C4-2B (cell line): Measurements from ENCODE around the gene ATOSB.

ENCODE experiments used
- H3K27ac ChIP-seq: fragments of 450-650 bp; 2 replicates; pipeline ENCODE4 v1.5.1; 2017
- CTCF ChIP-seq: fragments of 450-650 bp; conservative IDR thresholded peaks from 2 replicates; pipeline ENCODE4 v1.5.1; 2017; ENCODE audit warnings: mild to moderate bottlenecking
- ZFX ChIP-seq: fragments of 450-650 bp; IDR thresholded peaks from 2 replicates; pipeline ENCODE4 v1.6.1; 2017

ATOSB gene

GRCh38 chr9:35116898-35117551 lies 1.4 kb upstream of the ATOSB start:
- H3K27ac ChIP-seq, result peak overlapping the region; percentile 60
- TF ChIP-seq ZFX, result no peak
- peak; percentile 98 for TF ChIP-seq CTCF

GRCh38 chr9:35116539-35116897 lies 856 bp upstream of the ATOSB start:
- peak overlapping the region; percentile 60 for H3K27ac ChIP-seq
- TF ChIP-seq ZFX, result no peak
- TF ChIP-seq CTCF, result no peak

GRCh38 chr9:35114840-35115628 lies 628 bp downstream of the ATOSB start:
- peak overlapping the region; percentile 60 for H3K27ac ChIP-seq
- TF ChIP-seq ZFX (no peak), CTCF (no peak)

- no peak for TF ChIP-seq CTCF
- TF ChIP-seq ZFX, result no peak
- H3K27ac ChIP-seq, result peak overlapping the region; percentile 60
Measured at GRCh38 chr9:35114113-35114839, 1.4 kb downstream of the ATOSB start.

GRCh38 chr9:35112257-35113020 lies 3.2 kb downstream of the ATOSB start:
- H3K27ac ChIP-seq, result no peak overlapping the region
- TF ChIP-seq ZFX (no peak), CTCF (no peak)

GRCh38 chr9:35111001-35111933 lies 4.4 kb downstream of the ATOSB start:
- H3K27ac ChIP-seq, result peak overlapping the region; percentile 39
- TF ChIP-seq ZFX, result no peak
- no peak for TF ChIP-seq CTCF
